ENCODE results near the gene ADORA1.

The ADORA1 gene

DNA sequence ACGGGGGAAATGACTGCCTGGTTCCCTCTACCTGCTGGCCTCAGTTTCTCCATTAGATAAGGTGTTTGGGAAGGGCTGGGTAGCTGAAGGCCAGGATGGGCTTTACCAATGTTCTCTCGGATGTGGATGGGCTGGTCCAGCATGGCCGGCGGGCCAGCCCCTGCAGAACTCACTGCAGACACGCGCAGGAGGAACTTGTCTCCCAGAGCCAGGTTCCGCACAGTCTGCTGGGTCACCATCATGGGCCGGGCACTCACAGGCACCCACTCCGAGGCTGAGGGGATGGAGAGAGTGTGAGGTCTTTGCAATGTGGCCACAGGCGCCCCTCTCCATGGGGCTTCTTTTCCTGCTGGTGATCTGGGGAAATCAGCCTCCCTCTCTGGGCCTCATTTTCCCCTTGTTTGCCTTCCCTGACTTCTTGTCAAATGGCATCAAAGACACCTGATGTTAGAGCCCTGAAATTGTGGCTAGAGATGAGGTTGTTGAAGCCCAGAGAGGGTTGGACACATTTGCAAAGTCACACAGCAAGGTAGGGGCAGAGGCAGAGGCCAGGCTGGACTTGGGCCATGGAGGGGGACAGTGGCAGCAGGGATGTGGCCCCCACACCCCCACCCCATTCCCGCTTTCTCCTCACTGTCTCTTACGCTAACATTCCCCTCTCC, 46.9 kb downstream of the ADORA1 start:
- DNase-seq, result no peak

DNA sequence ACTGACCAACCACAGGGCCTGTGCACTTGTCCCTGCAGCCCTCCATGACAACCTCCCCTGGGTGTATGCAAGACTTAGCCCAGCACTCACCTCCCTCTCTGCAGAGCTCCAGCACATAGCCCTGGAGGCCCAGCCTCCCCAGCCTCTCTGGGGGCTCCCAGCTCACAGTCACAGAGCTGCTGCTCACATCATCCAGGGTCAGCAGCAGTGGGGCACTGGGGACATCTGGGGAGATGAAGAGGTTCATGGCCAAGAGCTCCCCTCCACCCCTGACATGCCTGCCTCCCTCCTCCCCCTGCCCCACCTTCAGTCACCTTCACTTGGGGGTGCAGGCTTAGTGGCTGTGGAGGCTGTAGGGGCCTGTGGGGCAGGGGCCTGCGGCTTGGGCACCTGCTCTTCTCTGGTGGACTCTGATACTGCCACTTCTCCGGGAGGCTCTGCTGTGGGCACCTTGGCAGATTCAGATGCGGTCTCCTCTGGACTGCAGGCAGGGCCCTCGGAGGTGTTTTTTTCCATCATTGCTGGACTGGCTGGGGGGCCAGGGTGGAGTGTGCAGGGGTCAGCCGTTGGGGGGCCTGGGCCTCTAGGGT, 47.8 kb downstream of the ADORA1 start, which contains the start of gene MYBPH:
Gene MYBPH (minus strand): TSS at position 590 of the 590 bp plus-strand sequence. CDS start 71 bp downstream, at position 519.
- no peak for DNase-seq

DNA sequence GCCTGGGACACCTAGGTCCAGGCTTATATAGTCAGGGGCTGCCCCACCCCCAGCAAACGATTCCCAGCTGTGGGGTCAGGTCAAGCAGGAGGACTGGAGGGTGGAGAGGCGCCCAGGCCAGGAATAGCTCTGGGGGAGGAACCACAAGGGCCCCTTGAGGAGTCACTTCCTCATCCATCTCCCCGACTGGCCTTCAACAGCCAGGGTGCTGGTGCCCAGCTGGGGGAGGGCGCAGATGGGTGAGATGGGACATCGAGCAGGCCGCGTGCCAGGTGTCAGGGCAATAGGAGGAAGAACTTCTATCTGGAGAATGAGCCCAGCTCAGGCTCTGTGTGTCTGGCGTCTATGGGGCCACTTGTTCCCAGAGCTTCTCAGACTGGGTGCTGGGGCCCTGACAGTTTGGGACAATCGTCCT, 48.3 kb downstream of the ADORA1 start:
- peak; percentile 71 to 86 for DNase-seq

DNA sequence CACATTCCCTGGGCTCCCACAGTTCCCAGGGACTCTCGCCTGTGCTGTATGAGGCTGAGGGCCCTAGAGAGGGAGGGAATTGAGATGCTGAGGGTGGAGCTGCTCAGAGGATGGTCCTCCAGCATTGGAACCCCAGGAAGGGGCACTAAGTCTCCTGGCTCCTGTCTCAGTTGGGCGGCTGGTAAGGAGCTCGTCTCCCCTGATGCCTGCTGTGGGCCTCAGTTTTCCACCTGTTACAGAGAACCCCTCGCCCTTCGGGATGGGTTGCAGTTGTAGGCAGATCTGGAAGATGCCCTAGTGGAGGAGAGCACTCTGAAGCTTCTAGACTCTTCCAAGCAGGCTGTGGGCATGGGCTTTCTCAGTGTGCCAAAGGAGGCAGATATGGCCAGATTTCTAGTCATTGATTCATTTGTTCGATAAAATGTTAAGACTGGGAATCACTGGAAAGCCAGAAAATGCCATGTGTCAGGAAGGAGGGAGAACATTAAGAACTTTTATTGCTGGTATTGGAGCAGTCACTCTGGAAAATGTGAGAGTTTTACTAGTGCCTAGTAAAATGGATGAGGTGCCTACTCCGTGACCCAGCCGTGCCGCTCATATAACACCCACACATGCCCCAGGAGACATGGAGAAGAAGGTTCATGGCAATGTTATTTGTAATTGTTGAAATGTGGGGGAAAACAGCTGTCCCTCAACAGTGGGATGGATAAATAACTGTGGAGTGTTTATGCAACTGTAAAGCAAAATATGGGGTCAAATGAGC, 48.9 kb downstream of the ADORA1 start:
- DNase-seq, result peak in 1 of 2 donors; percentile 57

DNA sequence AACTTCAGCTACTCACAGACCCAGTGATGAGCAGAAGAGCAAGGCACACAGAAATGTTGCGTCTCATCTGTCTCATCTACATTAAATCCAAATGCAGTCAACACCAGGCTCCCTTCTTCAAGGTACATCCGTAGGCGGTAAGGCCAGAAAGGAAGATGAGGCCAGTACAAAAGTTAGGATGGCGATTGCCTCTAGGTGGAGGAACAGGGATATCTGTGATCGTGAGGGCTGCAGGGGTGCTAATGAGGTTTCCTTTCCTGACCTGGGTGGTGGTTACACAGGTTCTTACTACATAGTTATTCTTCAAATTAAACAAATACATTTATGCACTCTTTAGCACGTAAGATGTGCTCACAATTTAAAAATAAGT, 49.5 kb downstream of the ADORA1 start:
- DNase-seq, result peak in 1 of 2 donors; percentile 59

DNA sequence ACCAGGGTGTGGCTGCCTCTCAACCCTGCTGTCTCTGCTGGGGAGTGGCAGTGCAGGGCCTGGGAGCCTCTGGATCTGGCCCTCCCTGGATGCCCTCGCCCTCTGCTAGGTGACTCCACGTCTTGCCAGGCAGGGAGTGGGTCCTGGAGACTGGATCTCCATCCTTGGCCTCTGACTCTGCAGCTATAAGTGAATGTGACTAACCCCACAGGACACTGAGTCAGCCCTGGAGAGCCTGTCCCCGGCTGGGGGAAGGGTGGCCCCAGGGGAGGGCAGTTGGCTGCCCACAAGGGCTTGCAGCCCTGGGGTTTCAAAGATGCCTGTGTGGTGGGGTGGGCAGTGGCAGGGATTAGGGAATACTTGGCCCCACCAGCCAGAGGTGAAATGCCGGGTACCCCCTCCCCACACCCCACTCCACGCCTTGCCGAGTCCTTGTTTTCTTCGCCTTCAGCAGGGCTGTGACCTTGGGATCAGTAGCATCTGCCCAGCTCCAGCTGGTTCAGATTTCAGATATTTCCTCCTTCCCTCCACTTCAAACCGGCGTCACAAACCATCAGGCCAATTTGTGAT, 50.0 kb downstream of the ADORA1 start:
- DNase-seq, result peak; percentile 37 to 78

DNA sequence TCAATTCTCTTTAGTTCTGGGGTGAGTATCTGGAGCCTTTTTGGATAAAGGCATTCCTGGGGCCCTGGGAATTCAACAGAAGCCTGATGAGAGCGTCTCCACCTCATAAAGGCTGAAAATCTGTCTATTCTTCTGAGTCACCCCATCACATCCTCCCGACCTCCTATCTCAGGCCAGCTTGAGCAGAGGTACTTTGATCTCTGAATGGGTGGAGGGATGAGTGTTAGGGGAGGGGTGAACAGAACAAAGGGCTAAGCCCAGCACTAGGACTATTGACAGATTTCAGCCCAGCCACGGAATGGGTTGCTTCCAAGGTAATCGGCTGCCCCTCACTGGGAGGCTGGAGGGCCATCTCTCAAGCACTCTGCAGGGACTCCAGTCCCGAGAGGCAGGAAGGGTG, 50.6 kb downstream of the ADORA1 start:
- DNase-seq, result no peak

DNA sequence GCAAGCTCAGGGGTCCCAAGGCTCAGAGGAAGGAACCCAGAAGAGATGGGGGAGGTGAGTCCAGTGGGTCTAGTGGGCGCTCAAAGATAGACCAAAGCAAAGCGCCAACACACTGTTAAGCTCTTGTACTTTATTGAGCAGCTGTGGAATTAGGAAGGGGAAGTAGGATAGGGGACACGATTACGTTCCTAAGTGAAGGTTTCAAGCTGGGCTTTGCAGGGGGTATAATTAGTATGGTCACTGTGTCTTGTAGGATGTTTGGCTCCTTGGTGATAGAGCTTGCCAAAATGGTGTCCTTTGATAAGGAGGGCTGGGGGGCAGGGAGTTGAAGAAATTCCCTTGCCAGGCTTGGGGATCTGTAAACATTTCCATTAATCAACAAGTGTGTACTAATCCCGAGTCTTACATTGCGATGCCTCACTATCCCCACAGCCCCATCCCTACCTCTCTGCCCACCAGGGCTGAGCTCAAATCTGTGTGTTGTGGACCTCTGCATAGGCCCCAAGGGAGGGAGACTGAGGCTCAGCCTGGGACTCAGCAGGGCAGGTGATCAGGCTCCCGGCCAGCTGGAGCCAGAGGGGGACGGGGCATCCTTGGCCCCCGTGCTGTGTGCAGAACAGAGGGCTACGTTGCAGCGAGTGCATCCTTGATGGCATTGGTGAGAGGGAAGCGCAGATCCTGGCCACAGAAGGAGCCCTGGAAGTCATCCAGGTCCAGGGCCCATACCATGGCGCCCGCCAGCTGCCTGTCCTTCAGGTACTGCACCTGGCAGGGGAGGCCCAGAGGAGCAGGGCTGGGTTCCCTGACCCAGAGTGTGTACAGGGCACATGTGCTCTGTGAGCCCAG, 51.5 kb downstream of the ADORA1 start:
- no peak for DNase-seq

DNA sequence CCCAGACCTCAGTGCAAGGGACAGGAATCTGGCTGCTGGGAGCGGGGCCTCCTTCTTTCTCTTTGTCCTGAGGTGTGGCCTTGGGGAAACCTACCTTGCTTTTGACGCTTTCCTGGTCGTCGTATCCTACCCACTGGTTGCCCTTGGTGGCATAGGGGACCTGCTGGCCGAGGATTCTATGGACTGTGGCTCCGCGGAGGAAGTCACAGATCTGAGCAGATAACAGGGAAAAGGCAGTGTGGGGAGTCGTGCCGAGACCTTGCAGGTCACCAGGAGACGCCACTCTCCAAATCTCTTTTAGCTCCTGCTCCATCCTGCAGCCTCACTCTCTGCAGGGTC, 52.1 kb downstream of the ADORA1 start:
- DNase-seq, result no peak

DNA sequence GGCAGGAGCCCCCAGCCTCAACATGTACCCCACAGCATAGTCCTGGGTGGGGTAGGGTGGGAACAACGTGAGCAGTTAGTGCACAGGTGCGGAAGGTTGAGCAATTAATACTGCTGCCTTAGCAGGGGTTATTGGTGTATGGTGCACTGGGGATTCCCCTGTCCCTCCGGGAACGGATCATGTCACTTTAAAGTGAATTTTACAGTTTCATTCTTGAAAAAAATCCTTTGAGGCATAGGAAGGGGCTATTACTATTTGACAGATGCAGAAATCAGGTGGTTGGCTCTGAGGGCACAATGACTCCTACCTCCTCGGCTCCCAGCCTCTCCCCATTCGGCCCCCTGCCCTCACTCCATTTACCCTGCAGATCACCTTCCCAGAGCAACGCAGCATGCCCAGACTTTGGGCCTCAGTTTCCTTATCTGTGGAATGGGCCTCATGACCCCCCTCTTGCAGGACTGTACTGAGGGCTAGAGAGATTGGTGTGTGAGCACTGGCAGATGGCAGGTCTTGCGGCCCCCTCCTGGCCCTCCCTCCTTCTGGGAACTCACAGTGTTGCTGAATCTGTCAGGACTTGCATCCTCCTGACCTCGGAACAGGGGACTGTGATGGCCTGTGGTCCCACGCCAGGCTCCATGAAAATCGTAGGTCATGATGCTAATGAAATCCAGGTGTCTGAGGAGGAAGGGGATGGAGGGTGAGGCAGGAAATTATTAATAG, 53.2 kb downstream of the ADORA1 start:
- no peak for DNase-seq

DNA sequence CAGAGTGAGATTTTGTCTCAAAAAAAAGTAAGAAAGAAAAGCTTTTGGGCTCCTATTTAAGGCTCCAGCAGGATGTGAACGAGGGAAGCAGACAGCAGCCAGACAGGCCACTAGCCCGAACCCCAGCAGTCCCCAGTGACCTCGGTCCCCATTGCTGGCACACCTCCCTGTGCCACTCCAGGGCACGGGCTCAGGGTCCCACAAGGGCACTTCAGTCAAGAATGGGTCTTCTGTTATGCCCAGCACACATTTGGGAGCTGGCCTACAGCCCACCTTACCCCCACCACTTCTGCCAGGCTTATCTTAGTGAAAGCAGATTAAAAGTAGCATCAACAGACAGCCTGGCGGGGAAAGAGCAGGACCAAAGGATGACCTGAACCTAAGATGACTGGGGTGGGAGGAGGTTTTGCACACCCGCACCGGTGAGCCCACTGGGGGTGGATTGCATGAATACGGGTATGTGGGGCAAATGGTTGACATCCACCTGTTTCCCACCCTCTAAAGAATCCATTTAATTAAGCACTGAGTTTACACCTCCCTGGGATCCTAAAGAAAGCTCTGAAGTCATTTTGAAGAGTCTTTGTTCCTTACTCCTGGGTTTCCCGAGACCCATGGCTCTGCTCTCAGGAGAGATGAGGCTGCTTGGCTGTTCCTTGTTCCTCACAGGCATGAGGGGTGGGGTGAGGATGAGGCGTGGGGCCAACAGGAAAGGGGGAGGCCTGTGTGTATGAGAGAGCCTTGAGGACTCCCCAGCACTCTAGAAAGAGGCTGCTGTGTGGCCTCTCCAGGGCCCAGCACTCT, 54.3 kb downstream of the ADORA1 start:
- no peak for DNase-seq

DNA sequence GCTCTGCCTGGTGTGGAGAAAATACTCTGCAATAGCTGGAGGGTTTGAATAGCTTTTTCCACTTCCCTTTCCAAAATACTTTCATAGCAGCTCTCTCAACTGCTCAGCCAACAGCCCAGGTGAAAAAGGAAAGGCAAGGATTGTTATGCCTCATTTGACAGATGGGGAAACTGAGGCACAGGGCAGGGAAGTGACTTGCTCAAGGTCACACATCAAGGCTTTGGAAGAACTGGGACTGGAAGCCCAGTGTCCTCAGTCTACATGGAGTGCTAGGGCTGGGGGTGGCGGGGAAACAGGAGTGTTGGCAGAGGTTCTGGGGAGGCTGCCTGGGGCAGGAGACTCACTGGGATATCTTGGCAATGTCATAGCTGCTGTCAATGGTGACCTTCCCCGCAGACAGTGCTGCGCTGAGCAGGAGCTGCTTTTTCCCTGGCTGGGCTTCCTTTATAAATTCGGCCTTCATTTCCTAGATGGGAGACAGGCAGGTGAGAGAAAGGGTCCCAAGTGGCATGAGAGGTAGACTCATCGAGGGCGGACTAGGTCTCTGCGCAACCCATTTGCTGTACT, 54.9 kb downstream of the ADORA1 start:
- no peak for DNase-seq

DNA sequence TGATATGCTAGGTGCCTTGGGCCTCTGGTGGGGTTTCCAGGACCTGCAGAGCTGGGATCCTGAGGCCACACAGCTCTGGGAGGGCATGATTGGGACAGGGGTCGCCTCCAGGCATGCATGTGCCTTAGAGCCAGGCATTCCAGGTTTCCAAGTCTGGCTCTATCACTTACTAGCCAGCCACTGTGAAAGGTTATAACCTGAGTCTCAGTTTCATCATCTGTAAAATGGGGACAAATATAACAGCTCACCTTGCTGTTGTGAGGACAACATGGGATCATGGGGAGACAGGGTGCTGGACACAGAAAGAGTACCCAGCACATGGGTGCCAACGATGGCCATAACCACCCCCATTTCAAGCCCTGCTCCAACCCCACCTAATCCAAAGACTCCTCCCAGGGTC, 56.3 kb downstream of the ADORA1 start:
- DNase-seq, result no peak

DNA sequence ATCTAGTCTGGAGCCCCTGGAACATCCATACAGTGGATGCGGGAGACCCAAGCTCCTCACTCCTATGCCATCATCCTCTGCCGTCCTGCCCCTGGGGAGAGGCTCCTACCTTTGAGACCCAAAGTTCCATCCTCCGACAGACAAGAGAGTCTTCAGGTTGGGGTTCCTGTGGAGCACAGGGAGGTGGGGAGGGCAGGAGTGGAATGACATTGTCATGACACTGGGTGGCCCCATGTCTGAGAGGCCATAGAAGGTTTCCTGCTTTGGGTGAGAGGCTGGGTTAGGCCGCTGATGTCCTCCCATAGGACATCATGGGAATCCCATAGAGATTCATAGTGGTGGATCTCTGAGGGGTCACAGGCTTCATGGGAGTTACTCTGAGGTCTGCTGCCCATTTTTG, 56.9 kb downstream of the ADORA1 start:
- no peak for DNase-seq

DNA sequence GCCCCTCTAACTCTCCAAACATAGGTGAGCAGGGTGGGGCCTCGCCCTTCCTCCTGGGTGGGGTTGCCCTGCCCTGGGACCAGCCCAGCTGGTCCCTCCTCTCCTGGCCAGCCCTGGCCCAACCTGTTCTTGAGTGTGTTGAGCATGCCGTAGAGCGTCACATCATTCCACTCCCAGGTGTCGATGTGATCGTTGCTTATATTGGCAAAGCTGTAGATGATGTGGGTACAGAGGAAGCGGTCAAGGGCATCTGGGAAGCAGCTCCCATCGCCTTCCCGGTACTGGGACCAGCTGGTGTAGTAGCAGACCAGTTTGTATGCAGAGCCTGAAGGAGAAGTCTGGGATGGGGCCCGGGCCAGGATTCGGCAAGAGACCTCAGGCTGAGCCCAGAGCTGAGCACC, 57.5 kb downstream of the ADORA1 start:
- DNase-seq, result no peak

DNA sequence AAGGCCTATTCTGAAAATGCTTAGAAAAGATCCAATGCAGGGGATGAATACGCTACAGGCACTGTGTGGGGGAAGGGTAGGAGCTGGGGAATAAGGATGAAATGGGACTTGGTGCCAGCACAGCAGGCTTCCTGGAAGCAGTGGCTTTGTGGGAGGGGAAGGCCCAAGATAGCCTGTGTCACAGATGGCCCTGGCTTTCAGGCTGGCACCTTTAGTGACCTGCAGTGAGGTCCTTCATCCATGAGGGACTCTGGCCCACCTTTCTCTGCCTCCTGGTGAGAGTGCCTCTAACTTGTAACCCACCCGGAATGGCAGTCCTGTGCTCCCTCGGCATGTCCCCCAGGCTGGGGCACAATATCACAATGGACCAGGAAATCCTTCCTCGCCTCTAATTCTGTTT, 58.1 kb downstream of the ADORA1 start:
- no peak for DNase-seq

DNA sequence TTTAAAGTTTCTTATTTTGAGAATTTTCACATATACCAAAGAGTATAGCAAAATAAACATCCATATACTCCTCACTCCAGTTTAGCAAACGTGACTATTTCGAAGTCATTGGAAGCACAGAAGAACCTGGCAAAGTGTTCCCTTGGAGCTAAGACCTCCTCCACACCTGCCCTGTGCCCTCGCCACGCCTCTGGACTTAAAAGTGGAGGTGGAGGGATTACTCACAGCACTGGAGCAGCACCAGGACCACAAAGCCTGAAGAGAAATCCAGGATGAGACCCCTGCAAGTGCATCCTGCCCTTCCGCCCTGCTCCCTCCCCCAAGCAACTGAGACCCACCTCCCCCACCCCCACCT, 58.5 kb downstream of the ADORA1 start:
- no peak for DNase-seq

DNA sequence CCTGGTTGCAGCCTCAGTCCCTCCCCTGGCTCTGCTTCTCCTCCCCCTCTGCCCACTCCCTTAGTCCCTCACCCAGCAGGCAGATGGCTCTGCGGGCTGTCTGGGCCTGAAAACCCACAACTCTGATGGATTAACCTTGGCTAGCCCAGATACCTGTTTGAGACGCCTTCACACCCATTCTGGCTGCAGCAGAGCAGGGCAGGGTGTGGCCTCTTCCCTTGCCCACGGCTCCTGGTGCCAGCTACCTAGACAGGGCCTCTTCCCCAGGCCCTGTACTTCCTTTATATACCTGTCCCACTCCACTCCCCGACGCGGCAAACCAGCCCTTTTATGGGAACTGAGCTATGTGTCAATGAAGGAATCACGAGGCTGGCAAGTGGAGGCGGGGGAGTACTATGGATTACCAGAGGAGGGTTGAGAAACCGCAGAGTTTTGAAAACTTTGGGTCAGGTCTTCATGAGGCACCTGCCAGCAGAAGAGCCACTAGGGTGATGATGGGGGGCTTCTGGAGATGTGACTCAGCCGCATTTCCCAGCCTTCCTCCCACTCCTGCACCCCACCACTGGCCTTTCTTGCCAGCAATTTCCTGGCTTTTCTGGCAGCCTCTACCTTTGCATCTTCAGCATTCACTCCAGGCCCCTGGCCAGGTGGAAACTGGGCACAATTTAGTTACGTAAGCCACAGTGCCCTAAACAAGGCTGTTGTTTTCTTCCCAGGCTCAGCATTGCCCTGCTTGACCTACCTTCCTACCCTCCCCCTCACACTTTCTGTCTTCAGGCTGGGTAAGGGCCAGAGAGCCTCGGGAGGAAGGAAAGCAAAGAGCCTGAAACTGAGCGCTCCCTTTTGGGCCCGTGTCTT, 59.1 kb downstream of the ADORA1 start, which contains the start of gene CHI3L1:
Gene CHI3L1 (minus strand): TSS at position 259 of the 858 bp plus-strand sequence. CDS start 81 bp downstream, at position 178.
- peak; percentile 92 to 97 for DNase-seq

DNA sequence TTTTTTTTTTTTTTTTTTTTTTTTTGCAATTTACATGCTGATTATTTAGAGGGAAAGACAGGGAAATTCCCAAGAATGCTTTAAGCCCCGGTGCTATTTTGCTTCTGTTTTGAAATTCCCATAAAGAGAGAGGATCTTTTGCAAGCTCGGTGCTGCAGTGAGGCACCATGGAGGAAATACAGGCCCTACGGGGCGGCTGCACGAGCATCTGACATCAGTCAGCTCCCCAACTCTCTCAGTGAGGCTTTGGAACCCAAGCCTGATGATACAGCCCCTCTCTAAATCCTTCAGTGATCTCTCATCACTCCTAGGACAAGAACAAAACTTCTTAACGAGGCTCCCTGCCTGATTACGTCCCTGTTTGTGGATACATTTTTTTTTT, 59.8 kb downstream of the ADORA1 start:
- DNase-seq, result peak; percentile 60 to 84

Data from inflammatory macrophage (primary cell).